HG02678 (cell line): Measurements from ENCODE around the gene STK35.

ENCODE experiments used
- ATAC-seq: cut with Tn5 transposase; IDR thresholded peaks from one replicate; pipeline ENCODE4 v1.9.1; 2021; ENCODE audit warnings: mild to moderate bottlenecking, moderate library complexity; ENCODE audit not compliant: unreplicated experiment

STK35 gene

DNA sequence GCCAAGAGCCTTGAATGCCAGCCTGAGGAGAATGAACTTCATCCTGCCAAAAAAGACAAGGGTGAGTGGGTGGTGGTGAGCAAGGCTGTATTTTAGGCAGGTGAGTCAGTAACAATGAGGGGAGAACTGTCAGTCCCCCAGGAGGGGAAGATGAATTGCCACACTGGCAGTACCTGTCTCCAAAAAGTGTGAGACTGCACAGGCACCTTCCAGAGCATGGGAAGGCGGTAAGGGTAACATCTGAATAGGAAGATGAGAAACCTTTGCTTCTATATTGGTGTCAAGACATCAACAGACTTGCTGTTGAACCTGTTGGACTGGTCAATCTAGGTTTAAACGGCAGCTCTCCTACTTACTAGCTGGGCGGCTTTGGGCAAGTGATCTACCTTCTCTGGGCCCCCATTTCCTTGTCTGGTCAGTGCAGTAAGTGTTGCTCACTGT, 30.9 kb downstream of the STK35 start:
- no peak for ATAC-seq

GRCh38 chr20:2133318-2134183, 31.9 kb downstream of the STK35 start:
- no peak for ATAC-seq

DNA sequence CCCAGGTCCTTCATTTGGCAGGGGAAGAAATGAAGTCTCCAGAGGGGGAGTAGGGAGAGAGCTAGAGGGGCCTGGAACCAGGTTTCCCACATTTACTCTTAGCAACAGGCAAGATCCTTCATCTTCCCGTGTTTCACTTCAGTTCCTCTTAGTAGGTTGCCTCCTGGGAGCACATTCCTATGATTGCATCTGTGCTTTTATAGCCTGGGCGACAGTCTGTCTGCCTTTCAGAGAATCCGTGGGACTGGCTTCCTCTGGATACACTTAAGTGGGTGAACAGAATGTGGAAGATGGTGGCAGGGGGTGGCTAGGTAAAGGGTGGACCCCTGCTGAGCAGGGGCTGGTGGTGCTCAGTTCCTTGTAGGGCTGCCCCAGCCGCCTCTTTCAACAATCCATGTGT, 33.4 kb downstream of the STK35 start:
- ATAC-seq = no peak

GRCh38 chr20:2136275-2136674, 34.6 kb downstream of the STK35 start:
- ATAC-seq = no peak

GRCh38 chr20:2137552-2138201, 36.0 kb downstream of the STK35 start:
- no peak for ATAC-seq

- no peak for ATAC-seq
Observed at GRCh38 chr20:2138396-2138795, 36.8 kb downstream of the STK35 start.

GRCh38 chr20:2139250-2139649, 37.6 kb downstream of the STK35 start:
- no peak for ATAC-seq

- ATAC-seq = no peak
Observed at GRCh38 chr20:2139736-2140135, 38.1 kb downstream of the STK35 start.

DNA sequence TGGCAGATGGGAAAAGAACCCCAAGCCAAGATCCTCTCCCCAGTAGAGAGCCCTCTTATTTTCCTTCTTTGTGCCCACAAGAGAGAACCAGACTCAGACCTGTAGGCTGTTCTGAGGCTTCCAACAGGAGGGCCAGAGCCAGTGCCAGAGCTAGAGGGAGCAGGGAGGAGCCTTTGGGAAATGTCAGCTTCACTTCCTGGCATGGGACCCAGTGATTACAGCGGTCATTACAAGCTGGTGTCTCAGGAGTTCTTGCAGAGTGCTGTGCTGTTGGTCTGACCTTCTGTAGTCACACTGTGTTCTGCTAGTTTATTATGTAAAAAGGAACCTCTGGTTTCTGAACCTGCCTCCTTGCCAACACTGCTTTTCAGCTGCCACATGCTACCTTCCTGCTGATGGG, 38.9 kb downstream of the STK35 start:
- no peak for ATAC-seq

DNA sequence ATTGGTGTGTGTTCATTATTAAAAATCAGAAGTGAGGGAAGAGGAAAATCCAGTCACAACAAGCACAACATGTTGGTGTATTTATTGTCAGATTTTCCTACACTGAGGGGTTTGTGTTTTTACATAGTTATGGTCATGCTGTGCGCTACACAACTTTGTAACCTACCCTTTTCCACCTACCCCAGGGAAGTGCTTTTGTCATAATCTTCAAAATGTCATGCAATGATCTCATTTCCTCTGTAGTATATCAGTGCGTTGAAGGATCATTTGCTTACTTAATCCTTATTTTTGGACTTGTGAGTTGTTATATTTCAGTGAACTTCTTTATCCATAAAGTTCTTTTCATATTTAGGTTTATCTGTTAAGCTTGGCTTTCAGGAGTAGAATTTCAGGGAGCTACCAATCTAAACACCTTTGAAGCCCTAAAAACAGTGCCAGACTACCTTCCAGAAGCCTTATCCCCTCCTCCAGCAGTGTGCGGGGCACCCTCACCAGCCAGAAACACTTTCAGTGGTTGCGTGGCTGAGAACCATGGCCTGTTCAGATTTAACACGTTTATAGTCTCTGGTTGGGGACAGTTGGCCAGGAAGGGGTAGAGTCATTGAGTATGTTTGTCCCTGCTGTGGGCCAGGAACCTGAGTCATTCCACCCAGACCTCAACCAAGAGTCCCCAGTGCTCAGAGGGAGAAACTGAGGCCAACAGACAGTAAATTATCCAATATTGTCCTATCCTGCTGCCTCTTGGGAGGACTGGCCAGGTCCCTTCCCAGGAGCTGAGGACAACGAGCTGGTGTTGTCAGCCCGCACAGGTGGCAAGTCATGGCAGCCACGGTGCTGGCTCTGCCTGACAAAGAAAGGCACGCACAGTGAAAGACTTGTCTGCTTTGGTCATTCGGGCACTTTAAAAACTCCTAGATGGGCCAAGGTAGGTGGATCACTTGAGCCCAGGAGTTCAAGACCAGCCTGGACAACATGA, 40.3 kb downstream of the STK35 start:
- no peak for ATAC-seq

DNA sequence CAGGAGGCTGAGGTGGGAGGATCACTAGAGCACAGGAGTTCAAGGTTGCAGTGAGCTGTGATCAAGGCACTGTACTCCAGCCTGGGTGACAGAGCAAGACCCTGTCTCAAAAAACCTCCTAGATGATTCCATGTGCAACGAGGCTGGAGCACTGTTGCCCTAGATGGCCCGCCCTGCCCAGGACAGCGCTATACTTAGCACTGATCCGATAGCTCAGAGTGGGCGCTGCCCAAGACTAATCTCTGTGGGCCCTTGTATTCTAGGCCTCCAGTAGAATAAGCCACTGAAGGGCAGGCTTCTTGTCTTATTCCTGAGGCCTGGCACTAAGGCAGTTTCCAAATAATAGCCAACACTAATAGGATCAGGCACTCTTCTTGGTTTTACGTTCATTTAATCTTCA, 41.0 kb downstream of the STK35 start:
- no peak for ATAC-seq

- no peak for ATAC-seq
Observed at GRCh38 chr20:2143594-2143993, 42.0 kb downstream of the STK35 start.

- ATAC-seq = no peak
Observed at GRCh38 chr20:2144850-2145249, 43.2 kb downstream of the STK35 start.

DNA sequence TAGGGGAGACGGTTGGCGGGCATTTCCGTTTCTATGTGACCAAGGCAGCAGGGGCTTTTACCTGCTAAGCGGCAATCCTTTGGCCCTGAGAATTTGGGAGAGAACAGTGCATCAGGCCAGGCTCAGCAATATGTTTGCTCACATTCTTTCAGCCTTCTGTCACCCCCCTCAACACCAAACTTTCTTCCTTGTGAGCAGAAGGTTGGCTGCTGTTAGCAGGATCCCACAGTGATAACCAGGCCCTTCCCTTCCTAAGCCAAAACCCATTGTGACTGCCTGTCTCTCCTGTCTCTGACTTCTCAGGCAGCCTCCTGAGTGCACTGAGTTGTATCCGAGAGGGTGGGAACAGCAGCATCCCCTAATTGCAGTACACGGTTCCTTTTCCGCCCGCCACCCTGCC, 43.7 kb downstream of the STK35 start:
- ATAC-seq = no peak

DNA sequence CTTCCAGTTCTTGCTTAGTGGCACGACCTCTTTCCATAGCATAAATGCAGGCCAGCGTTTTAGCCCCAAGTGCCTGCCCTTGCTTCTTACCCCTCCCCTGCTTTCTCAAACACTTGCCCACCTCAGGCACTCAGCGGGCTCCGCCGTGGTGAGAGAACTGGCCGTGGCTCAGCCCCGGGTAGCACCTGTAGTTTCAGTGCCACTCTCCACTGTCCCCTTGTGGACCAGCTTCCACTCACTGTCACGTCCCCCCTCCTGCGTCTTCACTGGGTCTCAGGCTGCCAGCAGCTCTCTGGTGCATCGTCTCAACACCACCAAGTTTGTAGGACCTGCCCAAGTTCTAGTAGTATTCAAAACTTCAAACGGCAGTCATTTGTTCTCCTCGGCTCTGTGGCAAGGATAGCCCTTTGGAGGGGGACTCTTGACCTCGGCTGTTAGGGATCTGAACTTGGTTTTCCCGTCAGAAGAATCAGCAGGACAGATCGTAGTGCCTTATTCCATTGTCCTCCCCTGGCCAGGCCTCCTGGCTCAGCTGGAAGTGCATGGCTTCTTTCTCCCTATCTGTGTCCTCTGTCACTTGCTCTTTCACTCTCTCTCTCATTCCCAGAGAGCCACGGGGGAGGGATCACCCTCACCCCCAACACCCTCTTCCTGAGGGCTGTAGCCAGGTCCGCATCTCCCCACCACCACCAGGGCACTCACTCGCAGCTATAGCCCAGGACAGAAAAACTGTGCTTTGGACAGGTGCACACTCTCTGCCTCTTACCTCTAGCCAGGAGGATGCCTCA, 44.6 kb downstream of the STK35 start:
- ATAC-seq = no peak

DNA sequence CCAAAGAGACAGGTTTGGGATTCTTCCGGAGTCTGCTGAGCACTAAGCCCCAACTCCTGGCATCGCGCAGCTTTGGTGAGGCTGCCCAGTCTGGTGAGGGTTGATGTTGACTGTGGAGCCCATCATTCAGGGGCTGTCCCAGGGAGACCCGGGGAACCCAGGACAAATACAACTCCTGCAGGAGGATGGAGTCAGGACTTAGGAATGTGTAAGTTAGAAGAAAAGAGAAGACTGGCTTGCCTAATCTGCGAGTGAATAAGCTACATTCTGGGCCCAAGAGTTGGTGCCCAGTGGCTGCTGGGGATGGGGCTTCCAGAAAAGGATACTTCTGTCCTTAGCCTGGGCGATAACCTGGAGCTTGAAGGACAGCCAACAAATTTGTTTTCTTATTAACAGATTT, 47.9 kb downstream of the STK35 start:
- no peak for ATAC-seq

GRCh38 chr20:2150660-2151059, 49.0 kb downstream of the STK35 start:
- ATAC-seq = no peak

DNA sequence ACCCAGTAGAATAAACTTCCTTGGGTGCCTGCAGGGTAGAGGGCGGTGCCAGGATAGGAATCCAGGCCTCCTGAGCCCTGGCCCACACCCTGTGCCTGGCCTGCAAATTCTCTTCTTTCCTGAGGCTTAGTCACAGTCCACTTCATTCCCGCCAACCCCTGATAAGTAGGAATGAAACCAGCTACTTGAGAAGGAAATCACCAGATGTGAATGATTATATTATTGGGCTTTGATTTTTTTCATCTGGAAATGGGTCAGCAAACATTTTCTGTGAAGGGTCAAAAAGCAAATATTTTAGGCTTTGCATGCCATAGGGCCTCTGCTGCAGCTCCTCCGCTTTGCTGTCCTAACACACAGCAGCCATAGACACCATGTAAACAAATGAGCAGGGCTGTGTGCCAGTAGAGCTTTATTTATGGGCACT, 50.2 kb downstream of the STK35 start:
- no peak for ATAC-seq

DNA sequence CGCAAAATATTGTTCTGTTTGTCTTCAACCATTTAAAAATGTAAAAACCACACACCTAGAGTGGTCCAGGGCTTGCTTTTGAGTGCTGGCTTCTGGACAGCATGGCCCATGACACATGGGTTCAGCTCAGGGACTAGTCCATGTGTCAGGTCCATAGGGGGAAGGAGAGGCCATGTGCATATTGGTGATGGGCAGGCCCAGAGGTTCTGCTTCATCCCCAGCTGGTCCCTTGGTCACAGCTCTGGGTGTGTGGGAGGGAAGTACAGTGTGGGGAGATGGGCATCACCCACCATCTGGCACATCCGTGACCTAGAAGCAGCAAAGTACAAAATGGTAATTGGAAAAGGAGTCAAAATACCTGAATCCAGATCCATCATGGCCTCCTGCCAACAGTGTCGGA, 50.7 kb downstream of the STK35 start:
- ATAC-seq = no peak

GRCh38 chr20:2153326-2153725, 51.7 kb downstream of the STK35 start:
- no peak for ATAC-seq
